ENCODE data around the gene PCSK9.

The PCSK9 gene

DNA sequence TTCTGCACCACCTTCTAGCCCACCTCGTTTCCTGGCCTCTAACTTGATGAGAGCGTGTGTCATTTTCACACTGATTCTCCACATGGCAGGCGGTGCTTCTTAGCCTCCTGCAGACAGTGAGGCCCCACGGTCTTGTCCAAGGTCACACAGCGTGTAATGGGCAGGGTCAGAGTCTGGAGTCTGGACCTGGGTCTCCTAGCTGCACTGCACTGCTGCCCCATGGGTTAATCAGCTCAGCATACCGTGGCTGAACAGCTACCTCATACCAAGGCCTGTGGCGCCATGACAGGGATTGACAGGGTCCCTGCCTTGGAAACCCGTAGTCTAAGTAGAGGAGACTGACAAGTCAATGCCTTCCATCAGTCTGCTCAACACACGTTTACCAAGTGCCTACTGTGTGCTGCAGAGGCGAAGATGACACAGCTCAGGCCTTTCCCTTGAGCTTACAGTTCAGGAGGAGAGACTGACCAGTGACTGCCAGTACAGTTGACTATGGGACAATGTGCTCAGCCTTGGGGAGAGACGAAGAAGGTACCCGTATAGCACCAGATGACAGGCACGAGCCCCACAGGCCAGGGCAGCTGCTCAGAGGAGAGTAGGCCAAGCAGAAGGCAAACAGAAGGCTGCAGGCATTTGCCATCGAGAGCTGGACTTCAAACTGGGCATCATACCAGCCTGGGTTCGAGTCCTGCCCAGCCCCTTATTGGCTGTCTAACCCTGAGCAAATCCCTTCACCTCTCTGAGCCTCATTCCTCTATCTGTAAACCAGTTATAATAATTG, 5.5 kb downstream of the PCSK9 start:
- no peak for DNase-seq (ENCODE audit: low read depth in 3 of 3)

DNA sequence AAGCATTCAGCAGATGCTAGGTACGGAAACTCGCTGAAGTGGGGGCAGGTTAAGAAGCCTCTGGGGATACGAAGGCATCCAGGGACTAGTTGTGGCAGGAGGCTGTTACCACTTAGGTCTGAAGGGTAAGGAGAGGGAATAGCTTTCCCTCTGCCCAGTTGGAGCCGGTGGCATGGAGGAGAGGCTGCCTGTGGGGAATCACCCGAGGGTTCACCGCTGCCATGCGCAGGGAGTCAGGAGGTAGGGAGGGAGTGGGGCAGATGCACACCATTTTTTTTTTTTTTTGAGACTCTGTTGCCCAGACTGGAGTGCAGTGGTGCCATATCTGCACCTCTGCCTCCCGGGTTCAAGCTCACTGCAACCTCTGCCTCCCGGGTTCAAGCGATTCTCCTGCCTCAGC, 6.1 kb downstream of the PCSK9 start:
- DNase-seq (ENCODE audit: low read depth in 3 of 3), result no peak

DNA sequence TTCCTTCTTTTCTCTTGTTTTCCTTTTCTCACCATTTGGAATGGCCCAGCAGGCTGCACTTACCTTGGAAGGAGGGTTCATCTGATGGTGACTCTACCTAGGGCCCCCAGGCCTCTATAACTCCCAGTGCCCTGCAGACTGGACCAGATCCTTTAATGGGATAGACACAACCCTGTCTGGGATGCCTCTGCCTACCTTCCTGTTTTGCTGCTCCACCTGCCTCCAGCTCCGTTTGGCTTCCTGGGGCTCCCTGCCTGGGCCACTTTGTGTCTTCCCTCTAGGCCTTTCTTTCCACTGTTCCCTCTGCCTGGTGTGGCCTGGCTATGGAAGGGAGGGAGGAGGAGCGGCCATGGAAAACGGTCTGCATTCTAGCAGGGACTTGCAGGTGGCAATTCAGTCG, 7.5 kb downstream of the PCSK9 start:
- DNase-seq (ENCODE audit: low read depth in 3 of 3), result no peak

DNA sequence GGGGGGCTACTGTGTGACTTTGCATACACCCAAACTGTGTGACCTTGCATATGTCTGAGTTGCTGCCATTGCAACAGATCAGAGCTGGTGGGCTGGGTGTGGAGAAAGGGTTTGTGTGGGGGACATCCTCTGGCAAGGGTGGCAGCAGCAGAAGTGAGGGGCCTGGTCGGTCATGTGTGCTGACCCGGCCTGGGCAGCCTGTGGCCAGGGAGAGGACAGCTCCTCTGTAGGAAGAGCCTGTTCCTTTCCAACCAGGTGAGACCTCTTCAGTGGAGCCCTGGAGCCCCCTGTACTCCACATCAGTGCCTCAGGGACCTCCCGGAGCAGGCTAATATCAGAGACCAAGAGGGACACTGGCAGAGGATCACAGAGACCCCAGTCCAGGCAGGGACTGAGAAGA, 8.3 kb downstream of the PCSK9 start:
- no peak for DNase-seq (ENCODE audit: low read depth in 3 of 3)

DNA sequence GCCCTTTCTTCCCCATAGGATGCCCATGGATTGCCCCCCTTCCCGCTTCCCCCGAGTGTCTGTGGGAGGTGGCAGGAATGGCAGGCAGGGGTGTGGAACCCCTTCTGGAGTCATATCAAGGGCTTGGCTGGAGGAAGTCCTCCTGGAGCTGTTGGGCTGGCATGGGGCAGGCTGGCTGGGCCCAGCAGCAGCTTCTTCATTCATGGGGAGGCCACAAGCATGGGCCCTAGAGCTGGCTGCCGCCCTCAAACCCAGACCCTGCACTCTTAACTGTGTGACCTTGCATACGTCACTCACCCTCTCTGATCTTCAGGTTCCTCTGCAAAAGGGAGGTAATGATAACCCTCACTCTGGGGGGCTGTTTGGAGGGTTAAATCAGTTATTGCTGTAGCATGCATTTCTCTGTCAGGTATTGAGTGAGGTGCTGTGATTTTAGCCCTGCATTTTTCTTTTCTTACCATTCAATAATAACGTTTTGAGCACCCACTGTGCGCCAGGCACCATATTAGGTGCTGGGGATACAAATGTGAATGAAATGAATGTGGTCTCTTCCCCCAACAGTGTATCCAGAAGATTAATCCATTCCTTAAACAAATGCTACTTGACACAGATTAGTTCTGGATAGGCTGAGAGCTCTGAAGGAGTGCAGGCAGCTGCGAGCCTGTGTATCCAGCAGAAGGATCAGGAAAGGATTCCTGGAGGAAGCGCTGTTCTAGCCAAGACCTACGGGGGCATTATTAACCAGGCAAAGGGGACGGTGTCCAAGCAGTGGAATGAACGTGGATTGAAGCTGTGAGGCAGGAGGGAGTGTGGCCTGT, 9.3 kb downstream of the PCSK9 start:
- no peak for DNase-seq (ENCODE audit: low read depth in 3 of 3)

DNA sequence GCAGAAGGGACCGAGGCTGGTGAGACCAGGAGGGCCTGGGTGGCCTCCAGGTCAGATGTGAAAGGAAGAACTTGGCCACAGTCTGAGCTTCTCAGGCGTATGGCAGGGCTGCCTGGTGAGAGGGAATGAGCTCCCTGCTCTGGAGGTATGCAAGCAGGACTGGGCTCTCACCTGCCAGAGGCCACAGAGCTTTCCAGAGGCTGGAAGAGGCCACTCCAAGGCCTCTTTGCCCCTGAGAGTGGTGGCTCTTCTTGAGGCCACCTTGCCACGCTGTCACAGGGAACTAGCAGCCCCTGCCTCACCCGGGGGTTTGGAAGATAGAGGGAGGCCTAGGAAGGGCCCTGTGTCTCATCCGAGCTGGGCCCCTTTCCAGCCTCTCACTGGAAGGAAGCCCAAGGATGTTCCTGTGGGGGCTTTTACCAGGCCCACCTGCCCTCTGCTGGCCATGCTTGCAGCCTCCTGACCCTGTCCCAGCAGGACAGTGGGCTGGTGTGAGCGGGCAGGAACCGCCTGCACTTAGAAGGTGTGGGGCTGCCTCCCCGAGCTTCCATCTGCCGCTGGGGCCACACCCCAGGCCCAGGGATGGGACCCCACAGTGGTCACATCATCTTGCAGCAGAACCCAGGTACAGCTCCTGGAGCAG, 10.0 kb downstream of the PCSK9 start:
- no peak for DNase-seq (ENCODE audit: low read depth in 3 of 3)

DNA sequence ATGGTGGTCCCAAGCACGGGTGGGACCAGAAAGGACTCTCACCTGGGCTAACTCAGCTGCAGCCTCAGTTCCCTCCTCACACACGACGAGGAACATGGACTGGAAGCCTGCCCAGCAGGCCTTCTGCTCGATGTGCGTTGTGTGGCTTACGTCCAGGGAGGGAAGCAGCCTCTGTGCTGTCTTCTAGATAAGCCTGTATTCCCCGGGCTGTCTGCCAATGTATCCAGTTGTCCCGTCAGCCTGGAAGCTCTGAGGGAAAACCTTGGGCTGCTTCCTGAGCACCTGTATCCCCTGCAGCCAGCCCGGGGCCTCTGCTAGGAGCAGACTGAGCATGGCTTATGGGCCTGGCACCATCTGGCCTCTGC, 10.5 kb downstream of the PCSK9 start:
- no peak for DNase-seq (ENCODE audit: low read depth in 3 of 3)

DNA sequence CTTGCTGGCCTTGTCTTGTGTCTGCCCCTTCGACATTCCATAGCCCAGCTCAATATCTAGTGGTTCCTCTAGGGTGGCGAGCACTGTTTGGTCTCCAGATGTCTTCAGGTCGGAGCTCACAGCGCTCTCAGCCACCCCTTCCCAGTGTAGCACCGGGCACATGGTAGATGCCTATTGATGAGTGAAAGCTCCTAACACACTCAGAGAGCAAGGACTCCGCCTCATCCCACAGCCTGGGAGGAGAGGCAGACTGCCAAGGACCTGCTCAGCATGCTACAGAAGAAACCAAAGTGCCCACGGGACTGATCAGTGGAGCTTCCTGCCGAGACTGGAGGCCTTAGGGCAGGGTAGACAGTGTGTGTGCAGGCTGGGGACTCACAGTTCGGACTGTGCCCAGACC, 10.9 kb downstream of the PCSK9 start:
- no peak for DNase-seq (ENCODE audit: low read depth in 3 of 3)

DNA sequence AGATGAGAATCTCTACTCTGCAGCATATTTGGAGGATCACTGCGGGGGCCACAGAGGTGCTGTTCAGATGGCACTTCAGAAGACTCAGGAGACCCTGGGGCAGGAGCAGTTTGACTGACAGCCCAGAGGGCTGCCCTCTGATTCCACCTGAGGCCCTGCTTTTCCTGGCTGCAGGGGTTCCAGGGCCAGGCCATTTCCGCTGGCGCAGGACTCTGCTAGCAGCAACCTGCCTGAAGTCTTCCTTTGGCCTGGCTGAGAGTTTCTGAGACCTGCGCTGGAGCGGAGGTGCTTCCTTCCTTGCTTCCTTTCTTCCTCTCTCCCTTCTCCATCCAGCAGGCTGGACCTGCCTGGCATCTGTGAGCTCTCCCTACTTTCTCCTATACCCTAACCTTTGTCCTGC, 11.8 kb downstream of the PCSK9 start:
- DNase-seq (ENCODE audit: low read depth in 3 of 3), result no peak

DNA sequence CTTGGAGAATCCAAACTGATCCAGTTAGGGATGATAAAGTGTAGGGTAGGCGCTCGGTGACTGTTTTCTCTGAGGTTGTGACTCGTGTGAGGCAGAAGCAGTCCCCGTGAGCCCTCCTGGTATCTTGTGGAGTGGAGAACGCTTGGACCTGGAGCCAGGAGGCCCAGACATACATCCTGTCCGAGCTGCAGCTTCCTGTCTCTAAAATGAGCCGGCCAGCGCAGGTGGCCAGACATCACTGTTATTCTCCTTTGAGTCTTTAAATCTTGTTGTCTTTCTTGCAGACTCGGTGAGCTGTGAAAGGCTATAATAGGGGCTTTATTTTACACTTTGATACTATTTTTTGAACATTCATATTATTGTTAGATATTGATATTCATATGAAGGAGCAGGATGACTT, 12.3 kb downstream of the PCSK9 start:
- no peak for DNase-seq (ENCODE audit: low read depth in 3 of 3)

DNA sequence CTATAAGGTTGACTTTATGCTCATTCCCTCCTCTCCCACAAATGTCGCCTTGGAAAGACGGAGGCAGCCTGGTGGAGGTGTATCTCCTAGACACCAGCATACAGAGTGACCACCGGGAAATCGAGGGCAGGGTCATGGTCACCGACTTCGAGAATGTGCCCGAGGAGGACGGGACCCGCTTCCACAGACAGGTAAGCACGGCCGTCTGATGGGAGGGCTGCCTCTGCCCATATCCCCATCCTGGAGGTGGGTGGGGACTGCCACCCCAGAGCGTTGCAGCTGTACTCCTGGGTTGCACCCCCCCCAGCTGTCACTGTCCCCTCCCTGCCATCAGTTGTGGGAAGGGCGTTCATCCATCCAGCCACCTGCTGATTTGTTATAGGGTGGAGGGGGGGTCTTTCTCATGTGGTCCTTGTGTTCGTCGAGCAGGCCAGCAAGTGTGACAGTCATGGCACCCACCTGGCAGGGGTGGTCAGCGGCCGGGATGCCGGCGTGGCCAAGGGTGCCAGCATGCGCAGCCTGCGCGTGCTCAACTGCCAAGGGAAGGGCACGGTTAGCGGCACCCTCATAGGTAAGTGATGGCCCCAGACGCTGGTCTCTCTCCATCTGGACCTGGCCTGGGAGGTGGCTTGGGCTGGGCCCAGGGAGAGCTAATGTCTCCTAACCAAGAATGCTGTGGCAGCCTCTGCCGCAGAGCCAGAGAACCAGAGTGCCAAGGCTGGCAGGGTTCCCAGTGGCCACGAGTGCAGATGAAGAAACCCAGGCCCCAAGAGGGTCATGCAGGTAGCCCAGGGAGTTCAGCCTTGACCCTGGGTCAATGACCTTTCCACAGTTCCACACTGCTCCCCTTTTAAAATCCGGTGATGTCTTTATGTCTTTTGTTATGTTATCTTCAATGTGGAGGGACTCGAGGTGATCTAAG, 13.1 kb downstream of the PCSK9 start:
- no peak for DNase-seq (ENCODE audit: low read depth in 3 of 3)

DNA sequence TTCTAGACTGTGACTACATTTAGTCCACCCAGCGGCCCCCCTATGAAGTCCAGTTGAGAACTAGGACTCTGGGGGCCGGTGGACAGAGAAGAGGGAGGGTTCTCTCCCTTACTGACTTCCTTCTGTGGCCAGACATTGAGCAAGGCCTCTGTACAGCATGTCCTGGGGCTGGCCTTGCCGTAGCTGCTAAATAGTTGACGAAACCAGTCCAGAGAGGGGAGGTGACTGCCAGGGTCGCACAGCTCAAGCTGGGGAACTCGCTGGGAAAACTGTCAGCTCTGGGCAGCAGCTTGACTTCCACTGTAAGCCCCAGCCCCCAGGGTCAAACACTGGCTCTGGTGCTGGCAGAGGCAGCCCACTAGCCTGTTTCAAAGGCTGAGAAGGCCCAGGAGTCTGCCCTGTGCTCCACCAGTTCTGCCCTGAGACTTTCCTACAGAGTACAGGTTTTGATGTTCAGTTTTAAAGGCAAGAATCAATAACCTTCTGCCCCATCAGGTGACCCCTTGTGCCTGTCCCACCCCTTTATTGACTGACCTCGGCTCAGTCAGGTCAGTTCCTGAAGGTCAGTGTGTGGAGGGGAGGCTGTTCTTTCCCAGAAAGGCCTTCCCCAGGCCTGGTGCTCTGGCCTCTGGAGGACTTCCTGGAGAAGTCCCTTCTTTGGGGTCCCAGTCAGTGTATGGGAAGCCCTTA, 14.1 kb downstream of the PCSK9 start:
- no peak for DNase-seq (ENCODE audit: low read depth in 3 of 3)

DNA sequence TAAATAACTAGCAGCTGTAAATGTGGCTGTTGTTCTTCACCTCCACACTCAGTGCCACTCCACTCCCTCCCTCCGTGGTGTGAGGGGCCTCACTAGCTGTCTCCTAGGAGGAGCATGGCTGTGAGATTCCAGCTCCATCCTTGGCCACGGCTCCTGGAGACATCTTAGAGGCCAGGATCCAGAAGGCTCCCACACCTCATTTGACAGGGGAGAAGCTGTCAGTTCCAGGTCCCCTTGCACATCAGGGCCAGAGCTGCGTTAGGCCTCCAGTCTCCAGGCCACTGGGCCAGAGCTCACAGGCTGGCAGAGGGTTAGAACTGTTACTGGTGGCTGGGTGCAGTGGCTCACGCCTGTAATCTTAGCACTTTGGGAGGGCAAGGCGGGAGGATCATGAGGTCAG, 15.0 kb downstream of the PCSK9 start:
- DNase-seq (ENCODE audit: low read depth in 3 of 3), result no peak

DNA sequence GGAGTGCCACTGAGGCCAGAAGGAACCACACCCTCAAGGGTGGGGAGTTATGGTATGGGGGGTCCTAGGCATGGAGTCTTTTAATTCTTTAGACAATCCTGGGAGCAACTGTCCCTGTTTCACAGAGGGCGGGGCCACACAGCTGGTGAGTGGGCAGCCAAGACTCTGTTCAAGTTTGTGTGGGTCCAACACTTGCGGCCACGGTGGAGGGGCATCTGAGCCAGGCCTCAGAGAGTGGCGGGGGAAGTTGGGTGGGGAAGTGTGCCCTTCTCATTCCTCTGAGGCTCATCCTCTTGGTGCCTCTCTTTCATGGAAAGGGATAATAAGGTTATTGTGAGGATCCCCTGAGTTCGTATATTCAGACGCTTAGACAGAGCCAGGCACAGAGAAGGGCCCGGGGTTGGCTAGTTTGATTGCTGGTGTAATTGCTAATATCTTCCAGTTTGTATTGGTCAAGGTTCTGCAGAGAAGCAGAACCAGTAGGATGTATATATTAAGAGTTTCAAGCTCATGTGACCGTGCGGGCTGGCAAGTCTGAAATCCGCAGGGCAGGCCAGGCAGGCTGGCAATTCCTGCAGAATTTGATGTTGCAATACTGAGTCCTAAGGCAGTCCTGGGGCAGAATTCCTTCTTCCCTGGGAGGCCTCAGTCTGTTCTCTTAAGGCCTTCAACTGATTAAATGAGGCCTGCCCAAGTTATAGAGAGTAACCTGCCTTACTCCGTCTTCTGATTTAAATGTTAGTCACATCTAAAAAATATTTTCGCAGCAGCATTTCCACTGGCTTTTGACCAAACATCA, 15.9 kb downstream of the PCSK9 start:
- DNase-seq (ENCODE audit: low read depth in 3 of 3), result no peak

DNA sequence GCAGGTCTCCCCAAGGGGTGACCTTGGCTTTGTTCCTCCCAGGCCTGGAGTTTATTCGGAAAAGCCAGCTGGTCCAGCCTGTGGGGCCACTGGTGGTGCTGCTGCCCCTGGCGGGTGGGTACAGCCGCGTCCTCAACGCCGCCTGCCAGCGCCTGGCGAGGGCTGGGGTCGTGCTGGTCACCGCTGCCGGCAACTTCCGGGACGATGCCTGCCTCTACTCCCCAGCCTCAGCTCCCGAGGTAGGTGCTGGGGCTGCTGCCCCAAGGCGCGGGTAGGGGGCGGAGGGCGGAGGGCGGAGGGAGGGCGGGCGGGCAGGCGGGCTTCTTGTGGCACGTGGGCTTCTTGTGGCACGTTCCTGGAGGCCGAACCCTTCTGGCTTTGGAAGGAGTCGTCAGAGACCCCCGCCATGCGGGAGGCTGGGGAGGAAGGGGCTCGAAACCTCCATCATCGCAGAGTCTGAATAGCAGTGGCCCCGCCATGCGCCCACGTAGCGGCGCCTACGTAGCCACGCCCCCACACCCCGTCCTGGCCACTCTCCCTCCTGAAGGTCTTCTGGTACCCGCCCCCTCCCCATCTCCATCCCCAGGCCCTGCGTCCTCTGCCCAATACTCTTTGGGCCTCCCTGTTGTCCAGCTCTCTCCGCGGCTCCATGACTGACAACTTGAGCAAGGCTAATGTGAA, 16.7 kb downstream of the PCSK9 start:
- no peak for DNase-seq (ENCODE audit: low read depth in 3 of 3)

DNA sequence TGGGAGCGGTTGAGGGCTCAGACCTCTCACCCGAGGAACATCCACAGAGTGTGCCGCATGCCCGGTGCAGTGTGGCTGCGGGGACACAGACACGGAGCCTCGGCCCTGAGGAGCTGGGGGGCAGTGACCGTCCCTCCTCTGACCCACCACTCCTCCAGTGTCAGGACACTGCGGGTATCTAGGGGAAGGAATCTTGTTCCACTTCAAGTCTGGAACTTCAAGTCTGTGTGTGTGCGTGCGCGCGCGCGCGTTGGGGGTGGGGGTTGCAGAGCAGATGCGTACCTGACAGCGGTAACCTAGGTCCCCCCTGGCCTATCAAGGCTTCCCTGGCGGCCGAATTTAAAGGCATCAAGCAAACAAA, 17.3 kb downstream of the PCSK9 start:
- no peak for DNase-seq (ENCODE audit: low read depth in 3 of 3)

DNA sequence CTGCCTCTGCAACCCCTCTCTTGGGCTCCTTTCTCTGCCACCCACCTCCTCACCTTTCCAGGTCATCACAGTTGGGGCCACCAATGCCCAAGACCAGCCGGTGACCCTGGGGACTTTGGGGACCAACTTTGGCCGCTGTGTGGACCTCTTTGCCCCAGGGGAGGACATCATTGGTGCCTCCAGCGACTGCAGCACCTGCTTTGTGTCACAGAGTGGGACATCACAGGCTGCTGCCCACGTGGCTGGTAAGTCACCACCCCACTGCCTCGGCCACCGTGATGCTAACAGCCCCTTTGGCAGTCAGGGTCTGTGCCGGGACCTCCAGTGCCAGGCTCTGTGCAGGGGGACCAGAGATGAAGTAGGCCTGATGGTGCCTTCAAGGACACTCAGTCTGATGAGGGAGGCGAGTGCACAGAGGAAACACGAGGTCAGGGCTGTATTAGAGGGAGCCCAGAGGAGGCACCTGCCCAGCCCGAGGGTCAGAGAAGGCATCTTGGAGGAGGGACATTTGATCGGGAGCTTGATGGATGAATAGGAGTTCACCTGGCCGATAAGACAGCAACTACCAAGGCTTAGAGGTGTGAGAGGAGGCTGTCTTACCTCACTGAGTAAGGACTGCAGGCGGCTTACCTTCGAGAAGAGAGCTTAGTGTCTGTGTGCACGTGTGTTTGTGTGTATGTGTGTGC, 18.1 kb downstream of the PCSK9 start:
- no peak for DNase-seq (ENCODE audit: low read depth in 3 of 3)

DNA sequence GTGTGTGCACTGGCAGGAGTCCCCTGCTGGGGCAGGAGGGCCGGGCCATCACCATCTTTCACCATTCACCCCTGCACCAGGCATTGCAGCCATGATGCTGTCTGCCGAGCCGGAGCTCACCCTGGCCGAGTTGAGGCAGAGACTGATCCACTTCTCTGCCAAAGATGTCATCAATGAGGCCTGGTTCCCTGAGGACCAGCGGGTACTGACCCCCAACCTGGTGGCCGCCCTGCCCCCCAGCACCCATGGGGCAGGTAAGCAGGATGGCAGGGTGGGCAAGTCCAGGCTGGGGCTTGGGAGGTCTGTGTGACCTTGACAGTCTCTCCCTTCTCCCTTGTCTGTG, 18.6 kb downstream of the PCSK9 start:
- DNase-seq (ENCODE audit: low read depth in 3 of 3), result no peak

Data from stimulated activated CD4-positive, alpha-beta T cell treated with anti-CD3 and anti-CD28 coated beads, TNF-alpha, amount 100 ng/mL, for 4 hours (primary cell).